CD4-positive, alpha-beta T cell treated with Interleukin-17A for 1 hour (primary cell): ENCODE data around the gene CLK3.
"Not testable (repeated sequence)": the region's sequence is repeated elsewhere in the genome, so short reads cannot be mapped to it uniquely, and the experiment has no call there.

Experiments used
- DNase-seq: peaks from one replicate; pipeline ENCODE4 v3.0.0-alpha.2; 2020

The CLK3 gene

DNA sequence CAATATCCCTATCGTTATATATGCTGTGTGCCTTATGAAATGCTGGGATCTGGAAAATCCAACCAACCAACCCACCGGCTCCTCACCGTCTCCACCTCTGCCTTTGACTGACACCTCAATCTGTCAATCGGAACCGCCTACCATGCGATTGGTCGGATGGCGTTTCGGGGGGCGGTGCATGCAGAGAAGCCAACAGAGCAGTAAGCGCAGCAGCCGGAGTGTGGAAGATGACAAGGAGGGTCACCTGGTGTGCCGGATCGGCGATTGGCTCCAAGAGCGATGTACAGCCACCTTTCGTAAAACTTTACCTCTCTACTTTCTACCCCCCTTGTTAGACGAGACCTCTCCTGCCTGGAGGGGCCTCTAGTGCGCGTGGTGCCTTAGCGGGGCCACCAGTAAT is 6.3 kb downstream of the CLK3 start:
- no peak for DNase-seq

DNA sequence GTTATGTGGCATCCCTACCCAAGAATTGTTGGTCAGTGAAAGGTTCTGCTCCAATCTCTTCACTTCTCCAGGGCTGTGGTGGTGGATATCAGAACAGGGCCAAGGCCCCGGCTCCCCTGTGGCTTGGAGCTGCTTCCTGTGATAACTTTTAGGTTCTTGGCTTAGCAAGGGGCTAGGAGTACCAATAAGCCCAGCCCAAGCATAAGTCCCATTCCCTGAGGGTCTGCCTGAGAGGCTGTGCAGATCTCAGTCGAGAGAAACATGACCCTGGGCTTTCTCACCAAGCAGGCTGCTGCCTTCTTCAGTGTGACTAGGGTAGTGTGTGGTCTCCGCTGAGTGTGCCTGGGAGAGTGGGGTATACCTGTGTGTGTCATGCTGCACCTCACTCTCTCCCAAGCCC is 7.1 kb downstream of the CLK3 start:
- DNase-seq, result no peak

DNA sequence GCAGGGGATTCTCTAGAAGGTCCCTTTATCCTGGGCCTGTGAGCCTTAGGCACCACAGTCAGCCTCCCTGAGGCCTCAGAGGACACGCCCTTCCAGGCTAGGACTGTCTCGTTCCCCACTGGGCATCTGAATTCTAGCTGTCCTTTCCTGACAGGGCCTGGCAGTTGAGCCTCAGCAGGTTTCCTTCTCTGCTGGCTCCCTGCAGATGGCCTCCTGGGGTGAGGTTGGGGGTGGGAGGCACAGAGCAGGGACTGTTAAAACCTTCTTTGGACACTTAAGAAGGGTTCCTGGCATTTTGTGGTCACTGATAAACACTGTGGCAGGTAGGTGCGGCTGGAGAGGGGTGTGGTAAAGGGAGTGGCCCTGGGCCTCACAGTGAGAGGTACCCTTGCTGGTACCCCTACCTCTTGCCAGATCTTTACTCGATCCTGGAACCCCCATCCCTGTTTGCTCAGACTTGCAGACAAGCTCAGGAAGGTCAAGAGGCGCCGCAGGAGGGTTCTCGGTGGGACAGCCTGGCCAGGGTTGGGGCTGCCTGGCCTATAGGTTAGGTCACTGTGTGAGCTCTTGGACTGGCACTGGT is 8.5 kb downstream of the CLK3 start:
- no peak for DNase-seq

DNA sequence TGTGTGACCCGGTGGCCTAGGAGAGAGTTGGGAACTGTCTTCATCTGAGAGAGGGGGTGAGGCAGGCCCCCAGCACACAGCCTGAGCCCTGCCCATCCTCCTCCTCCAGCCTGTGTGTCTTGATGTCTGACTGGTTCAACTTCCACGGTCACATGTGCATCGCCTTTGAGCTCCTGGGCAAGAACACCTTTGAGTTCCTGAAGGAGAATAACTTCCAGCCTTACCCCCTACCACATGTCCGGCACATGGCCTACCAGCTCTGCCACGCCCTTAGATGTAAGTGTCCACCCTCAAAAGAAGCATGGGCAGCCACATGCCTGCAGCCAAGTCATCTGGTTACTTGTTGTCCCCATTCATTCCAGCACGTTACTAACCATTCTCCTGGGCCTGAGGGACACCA is 10.1 kb downstream of the CLK3 start:
- DNase-seq, result no peak

DNA sequence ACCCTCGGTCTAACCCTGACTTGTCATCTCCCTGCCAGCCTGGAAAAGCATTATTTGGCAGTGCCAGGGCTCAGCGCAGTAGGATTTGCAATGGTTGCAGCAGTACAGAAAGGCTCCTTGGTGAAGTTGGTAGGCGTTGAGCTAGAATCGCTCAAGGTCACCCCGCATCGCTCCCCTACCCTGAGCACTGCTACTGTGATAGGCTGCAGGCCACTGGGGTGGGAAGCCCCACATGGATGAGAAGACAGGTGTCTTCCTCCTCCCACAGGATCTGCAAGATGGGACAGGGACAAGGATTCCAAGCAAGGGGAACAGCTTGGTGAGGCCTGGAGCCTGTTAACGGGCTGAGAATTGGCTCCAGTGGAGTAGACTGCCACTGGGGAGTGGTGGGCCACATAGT is 10.7 kb downstream of the CLK3 start:
- DNase-seq, result no peak

DNA sequence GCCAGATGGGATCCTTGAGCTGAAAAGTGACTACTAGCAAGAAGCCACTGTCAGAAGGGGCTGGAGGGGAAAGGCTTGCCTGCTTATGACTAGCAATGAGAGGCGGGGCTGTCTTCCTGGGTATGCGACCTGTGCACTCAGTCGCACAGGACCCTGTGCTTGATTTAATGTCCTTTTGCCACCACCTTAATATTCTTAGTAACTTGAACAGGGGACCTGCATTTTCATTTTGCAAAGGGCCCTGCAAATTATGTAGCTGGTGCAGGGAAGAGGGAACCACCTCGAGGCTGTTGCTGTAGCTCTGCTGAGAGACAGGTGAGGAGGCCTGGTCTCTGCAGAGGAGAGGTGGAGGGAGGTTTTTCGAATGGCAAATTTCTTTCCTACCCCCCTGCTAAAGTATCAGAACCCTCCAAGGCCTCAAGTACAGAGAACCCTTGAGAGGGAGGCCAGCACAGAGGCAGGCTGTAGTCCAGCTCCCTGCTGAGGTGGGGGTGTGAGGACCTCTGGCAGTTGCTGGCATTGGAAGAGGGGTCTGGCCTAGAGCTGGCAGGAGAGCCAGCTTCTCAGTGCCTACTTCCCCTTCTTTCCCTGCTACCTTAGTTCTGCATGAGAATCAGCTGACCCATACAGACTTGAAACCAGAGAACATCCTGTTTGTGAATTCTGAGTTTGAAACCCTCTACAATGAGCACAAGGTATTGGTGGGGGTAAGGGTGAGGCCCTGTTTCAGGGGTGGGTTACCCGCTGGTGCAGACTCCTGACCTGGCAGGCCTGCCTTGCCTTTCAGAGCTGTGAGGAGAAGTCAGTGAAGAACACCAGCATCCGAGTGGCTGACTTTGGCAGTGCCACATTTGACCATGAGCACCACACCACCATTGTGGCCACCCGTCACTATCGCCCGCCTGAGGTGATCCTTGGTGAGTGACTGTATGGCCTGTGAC is 11.4 kb downstream of the CLK3 start:
- no peak for DNase-seq

DNA sequence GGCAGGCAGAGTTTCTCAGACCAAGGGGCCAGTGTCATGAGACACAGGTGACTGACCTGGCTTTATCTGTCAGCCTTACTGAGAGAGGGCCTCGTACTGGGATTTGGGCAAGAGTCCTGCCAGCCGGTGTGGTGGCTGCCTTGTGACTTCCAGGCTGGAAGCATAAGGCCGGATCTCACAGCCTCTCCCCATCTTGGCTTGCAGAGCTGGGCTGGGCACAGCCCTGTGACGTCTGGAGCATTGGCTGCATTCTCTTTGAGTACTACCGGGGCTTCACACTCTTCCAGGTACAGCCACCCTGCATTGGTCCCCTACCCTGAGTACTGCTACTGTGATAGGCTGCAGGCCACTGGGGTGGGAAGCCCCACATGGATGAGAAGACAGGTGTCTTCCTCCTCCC is 12.1 kb downstream of the CLK3 start:
- no peak for DNase-seq

DNA sequence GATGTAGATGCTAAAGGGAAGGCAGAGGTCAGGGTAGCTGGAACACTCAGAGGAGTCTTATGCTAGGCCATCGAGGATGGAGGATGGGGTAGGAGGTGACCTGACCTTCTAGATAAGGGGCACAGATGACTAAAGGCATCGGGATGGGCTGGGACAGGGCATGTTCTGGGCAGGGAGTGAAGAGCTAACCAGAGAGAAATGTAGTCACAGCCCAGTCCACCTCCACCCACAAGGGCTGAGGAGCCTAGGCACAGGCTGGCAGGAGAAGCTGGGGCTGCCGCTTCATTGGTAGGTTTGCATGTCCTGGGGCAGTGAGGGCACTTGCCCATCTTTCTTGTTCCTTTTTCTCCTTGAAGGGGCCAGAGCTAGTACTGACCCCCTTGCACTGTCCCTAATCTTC is 12.6 kb downstream of the CLK3 start:
- DNase-seq, result no peak

DNA sequence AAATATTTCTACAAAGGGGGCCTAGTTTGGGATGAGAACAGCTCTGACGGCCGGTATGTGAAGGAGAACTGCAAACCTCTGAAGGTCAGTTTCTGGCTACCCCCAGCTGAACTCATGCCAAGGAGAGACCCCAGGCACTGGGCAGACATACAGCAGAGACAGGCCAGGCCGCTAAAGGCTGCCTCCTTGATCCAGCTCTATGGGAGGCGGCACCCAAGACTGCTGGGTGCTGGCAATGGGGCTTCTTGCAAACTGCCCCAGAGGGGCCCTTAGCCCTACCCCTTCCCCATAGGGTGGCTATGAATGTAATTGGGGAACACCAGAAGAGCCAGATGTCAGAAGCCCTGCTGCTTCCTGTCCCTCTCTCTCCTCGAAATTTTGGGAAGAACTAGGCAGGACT is 13.3 kb downstream of the CLK3 start:
- DNase-seq, result no peak

DNA sequence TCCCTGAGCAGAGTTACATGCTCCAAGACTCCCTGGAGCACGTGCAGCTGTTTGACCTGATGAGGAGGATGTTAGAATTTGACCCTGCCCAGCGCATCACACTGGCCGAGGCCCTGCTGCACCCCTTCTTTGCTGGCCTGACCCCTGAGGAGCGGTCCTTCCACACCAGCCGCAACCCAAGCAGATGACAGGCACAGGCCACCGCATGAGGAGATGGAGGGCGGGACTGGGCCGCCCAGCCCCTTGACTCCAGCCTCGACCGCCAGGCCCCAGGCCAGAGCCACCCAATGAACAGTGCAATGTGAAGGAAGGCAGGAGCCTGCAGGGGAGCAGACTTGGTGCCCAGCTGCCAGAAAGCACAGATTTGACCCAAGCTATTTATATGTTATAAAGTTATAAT is 14.1 kb downstream of the CLK3 start:
- not testable (repeated sequence) for DNase-seq

DNA sequence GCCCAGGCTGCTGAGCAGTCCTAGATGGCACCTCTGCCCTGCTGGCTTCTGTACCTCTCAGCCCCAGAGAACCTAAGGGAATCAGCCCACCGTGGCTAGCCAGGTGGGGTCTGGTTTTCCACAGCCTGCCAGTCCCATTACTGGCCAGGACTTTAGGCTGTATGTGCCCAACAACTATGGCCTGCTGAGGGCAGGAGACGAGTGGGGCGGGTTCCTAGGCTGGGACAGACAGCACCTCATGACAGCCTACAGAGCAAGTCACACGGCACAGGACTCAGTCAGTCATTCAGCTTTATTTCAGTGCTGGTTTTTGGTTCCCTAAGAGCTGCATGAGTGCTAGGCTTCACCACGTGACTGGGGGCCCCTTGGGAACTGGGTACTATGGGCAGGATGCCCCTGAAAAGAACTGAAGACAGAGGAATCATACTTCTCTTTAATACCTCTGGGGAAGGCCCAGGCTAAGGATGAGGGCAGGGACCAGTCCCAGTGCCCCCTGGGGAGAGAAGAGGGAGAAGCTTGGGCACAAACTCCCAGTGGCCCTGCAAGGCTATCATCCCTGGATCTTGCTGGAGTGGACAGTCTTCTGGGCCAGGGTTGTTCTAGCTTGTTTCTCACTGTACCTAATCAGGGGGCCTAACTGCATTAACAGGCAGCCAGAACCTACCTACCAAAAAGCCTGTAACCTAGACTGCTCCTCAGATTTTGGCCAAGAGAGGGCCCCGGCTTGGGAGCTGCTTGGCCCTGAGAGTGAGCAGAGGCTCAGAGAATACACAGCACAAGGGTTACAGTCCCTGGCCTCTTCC is 14.8 kb downstream of the CLK3 start:
- DNase-seq, result no peak

DNA sequence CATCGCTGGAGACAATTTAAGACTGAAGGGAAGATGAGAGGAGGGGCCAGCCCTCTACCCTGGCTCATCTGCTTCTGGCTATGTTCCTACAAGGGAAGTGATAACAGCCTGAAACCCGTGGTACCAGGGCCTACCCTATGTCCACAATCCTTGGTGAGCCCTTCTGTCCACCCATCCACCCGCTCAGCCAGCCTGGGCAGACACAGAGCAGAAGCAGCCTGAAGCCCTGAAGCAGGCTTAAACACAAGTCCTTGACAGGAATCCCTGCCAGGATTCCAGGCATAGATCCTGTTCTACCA is 15.4 kb downstream of the CLK3 start:
- no peak for DNase-seq

DNA sequence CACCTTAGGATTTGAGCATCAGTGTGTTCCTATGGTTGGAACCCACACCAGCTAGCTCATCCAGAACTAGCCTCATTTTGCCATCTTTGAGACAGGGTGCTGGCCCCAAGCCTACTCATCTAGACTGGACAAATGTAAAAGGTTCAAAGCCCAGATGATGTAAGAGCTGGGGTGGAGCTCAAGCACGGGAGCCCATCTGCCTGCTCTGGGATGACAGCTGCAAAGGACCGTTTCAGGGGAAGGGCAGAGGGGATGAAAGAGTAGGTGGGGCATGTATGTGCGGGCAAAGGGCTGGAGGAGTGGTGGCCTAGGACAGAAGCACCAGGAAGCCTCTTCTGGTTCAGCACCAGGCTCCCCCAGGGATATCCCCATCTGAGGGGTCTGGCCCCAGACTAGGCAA is 15.8 kb downstream of the CLK3 start:
- no peak for DNase-seq

DNA sequence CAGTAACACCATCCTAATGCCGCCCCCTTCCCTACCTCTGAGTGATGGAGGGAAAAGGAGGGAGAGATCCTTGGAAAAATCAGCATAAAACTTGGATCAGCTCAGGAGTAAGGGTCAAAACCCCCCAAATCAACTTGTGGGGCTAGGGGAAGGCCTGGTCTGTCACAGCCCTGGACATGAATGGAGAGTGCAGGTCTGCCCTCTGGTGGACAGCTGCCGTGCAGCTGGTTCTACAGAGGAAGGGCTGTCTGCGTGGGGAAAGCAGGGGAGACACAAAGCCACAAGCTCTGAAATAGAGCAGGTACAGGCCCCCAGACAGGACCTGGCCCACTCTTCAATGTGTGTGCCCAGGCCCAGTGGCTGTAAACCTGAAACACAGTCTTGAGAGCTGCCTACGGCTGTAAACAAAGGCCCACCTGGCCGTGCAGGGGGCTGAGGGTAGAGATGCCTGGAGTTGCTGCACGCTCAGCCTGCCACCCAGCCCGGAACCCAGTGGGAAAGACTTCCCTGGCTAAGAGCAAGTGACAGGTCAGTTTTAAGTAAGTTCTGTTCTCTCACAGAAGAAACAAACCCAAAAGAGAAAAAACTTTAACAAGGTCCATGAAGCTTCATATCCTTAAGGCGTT is 16.4 kb downstream of the CLK3 start:
- peak; percentile 66 for DNase-seq

DNA sequence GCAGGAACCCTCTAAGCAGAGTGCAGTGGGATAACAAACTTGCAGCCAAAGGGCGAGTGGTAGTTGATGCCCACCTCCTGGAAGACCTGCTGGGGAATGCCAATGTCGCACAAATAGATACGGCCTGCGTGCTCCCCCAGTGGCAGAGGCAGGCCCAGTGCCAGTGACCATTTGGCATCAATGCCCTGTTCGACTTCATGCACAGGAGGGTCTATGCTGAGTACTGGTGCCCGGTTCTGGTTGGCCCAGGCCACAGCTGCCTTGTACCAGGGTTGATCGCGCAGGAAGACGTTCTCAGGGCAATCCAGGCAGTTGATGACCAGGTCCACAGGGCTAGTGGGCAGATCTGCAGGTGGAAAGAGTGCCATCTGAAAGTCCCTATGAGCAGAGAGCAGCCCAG is 17.0 kb downstream of the CLK3 start:
- no peak for DNase-seq

DNA sequence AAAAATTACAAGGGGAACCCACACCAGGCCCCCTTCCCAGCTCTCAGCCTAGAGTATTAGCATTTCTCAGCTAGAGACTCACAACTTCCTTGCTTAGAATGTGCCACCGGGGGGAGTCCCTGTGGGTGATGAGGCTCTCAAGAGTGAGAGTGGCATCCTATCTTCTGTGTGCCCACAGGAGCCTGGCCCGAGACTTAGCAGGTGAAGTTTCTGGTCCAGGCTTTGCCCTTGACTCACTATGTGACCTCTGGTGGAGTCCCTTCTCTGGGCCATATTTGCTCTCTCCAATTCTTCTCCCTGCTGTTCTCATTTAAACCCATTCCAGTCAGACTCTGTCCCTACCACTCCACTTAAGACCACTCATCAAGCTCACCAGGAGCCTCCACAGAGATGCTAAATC is 18.1 kb downstream of the CLK3 start:
- DNase-seq, result no peak

DNA sequence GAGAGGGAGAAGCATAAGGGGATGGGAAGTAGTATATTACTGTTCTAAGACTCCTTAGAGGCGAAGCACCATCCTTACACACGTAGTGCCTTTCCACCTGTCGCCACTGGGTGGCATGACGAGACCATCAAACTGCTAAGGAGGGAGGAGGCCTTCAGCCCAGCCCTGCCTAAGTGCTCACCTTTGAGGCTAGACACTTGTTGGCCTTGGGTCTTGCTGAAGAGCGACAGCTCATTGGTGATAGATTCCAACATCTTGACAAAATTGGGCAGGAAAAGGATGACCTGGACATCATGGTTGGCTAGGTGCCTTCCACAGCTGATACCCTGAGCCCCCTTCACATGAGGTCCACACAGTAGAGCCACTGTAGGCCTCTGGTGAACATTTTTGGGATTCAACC is 19.6 kb downstream of the CLK3 start:
- DNase-seq, result peak; percentile 80

DNA sequence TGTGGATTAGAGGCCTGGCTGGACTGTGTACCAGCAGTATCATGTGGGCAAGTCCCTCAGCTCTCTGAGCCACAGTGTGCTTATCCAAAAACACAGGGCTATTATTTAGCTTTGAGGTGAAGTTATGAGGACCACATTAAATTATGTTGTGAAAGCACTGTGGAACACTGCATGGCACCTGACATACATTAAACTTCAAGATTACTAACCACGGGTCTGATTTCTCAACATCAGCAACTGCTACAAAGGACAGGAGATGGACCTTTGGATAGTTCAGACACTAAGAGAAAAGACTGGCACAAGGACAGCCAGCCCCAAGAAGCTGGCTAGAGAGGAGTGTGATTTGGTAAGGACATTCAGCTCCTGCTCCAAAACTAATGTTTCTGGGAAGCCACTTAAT is 21.3 kb downstream of the CLK3 start:
- DNase-seq, result no peak

DNA sequence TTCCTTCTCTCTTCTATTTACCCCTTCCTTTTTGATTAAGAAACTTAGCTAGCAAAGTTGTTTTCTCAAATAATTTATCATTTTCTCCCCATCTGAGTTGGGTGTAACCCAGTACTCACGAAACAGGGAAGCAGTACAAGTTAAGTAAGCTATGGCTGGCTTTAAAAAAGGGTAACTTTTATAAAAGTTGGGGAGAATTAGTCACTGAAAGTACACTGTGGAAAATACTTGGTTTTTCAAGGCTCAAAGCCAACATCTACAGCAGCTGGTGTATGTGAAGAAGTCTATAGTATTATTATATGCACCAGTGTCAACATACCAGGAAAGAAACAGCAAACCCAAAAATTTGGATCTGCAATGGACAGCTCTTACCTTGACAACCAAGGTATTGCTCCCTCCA is 25.5 kb downstream of the CLK3 start:
- DNase-seq, result no peak

DNA sequence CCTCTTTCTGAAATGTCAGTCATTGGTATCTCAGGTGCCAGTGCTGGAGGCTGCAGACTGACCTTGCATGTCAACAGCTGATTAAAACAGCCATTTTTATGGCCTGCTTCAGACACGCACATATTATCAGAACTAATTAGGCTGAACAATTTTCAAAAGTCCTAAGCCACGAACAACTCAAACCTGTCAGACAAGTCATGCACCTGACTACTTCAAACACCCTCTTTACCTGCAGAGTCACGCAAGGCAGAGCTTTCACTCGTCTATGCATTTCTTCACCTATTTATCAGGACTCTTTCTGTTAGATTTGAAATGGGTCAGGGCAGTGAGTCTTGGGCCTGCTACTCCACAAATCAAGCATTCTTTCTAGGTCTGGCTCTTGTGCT is 26.7 kb downstream of the CLK3 start:
- no peak for DNase-seq

DNA sequence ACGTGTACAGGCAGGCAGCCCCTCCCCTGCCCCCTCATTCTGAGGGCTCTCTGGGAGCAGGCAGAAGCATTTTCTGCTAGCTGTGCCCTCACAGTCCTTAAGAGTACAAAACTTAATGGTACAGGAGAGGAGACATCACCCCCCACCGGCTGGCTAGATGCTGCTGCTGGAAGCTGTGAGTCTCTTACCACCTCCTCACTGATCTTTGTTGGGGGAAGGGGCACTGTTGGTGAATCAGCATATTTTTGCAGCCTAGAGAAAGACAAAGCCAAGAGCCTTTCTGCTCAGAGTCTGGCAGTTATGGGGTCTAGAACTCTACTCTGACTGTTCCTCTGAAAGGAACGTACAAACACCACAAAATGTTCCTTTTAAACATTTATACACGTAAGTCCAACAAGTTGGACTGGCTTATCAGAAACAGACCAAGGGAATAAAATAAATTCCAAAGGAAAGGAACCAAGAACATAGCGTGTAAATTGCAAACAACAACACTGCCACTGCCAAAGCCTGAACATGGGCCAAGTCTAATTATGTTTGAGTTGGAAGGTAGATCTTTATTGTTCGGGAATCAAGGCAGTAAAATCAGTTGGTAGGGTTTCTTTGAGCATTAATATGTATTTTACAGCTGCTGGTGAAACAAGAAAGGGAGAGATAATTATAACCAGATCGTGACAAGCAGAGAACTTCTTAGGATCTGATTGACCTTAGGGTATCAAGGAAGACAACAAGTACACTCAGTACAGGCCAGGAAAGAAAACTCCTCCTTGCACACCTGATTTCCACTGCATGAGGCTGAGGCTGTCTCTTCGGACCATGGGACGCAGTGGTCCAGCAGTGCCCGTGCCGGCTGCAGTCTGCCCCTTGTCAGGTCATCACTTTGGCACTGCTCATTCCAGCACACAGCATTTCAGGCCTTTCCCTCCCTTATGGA is 27.4 kb downstream of the CLK3 start:
- DNase-seq, result no peak

DNA sequence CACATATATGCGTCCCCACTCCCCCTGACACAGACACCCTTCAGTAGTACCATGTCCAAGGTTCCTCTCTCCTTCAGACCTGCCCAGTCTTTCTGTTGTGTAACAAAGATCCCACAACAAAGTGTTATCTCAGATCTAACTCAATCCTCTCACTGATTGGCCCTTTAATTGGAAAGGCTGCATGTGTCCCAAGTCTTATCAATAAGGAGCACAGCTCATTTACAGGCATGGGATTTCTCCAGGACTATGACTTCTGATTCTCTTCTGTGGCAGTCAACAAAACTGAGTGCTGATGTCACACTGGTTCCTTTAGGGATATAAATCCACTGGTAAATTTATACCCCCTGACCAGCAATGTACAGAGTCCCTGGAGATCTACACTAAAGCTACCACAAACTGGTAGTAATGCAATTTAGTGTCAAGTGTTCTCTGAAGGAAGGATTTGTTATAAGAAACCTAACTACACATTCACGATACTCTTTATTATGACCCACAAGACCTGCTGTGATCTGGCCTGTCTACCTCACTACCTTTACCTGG is 28.1 kb downstream of the CLK3 start:
- DNase-seq, result no peak
